Limb (tissue), 2 donors: ENCODE results near the gene OLIG1.

Source experiments
- DNase-seq, 2 donors: peaks; one replicate each; pipeline ENCODE4 v3.0.0-alpha.2; 2016; ENCODE audit errors: extremely low spot score in 2 of 2

OLIG1 gene

GRCh38 chr21:33031152-33031911, 38.6 kb upstream of the OLIG1 start:
- no peak for DNase-seq

DNA sequence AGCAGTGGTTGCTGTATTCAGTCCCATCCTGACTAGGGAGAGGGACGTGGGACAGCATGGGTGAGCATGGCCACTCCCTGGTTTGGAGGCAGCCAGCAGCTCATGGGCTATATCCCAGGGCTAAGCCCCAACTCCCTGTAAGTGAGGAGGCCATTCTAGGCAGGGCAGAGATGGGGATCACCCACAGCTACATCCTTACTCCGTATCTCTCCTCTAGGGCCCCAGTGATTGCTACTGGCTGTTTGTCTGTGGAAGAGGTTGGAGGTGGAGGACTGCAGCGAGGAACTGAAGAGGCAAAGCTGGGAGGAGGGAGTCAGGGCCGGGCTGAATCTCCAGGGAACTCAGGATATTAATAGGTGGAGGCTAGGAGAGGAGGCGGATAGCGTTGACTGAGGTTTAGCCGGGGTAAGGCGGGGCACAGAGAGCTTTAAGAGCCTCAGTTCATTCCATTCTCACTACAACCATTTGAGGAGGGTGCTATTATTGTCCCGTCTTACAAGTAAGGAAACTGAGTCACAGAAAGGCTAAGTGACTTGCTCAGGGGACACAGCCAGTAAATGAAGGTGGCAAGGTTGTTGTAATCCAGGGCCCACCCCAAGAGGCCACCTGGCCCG, 37.4 kb upstream of the OLIG1 start:
- DNase-seq = no peak

- no peak for DNase-seq
These were observed 36.6 kb upstream of the OLIG1 start for GRCh38 chr21:33033094-33033951.

DNA sequence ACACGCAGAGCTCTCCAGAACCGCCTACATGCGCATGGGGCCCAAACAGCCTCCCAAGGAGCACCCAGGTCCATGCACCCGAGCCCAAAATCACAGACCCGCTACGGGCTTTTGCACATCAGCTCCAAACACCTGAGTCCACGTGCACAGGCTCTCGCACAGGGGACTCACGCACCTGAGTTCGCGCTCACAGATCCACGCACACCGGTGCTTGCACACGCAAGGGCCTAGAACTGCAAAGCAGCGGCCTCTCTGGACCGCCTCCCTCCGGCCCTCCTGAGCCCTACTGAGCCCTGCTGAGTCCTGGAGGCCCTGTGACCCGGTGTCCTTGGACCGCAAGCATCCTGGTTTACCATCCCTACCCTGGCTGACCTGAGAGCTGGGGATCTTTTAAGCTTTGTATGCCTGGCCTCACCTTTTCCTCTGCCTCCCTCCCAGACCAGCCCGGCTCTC, 36.0 kb upstream of the OLIG1 start:
- DNase-seq = no peak

- no peak for DNase-seq
These were observed 34.8 kb upstream of the OLIG1 start for GRCh38 chr21:33035147-33035546.

GRCh38 chr21:33036430-33037162, 33.3 kb upstream of the OLIG1 start:
- no peak for DNase-seq

DNA sequence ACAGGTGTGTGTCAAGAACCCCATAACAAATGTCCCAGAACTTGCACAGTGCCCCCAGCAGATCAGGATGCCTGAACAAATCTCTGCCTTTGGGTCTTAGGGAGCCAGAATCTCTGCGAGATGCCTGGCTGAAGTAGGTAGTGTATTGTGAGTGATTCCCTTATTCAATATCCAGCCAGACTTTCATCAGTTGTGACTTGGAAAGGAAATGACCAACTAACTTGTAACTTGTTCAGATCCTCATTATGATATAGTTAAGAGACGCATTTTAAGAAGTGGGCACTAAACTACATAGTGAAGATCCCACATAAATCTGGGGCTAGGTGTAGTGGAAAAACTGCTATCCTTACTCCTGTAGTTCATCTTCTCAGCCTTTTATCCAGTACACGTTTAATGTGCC, 32.4 kb upstream of the OLIG1 start:
- no peak for DNase-seq

DNA sequence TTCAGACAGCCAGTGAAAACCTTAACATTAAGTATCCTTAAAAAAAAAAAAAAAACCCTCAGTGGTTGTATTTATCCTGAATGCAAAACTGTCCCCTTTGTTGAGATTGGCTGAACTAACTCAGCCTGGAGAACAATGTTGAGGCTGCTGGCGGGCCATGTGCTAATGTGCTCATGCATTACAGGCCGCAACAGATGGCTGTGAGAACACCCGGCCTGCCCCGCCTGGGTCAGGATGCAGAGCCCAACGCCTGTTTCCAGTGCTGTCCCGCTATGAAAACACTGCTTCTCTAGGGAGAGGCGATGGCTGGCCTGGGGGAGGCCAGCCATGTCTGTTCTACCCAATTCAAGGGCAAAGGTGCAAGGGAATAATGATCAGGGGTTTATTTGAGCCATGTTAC, 30.4 kb upstream of the OLIG1 start:
- no peak for DNase-seq

DNA sequence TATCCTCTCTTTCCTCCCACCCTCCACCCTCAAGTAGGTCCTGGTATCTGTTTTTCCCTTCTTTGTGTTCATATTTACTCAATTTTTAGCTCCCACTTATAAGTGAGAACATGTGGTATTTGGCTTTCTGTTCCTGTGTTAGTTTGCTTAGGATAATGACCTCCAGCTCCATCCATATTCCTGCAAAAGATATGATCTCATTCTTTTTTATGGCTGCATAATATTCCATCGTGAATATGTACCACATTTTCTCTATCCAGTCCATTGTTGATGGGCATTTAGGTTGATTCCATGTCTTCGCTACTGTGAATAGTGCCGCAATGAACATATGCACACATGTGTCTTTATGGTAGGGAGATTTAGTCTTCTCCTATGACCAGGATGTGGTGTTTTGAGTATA, 29.7 kb upstream of the OLIG1 start:
- DNase-seq = no peak

GRCh38 chr21:33041981-33042380, 28.0 kb upstream of the OLIG1 start:
- no peak for DNase-seq

DNA sequence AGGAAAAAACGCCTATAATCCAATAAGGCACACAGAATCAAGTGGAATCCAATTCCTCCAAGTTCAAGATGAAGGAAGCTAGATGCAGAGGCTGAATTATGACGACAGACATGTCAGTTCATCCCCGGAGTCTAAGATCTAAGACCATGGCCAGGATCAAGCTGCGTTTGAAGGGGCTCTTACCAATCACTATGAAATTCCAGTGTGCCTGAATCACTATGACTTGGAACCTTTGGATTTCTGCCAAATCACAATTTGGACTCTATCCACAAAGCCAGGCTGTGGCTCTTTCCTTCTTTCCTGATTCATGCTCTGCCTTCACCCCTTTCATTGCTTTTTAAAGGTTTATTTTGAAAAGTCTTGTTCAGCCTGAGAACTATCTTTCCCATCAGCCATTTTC, 27.1 kb upstream of the OLIG1 start:
- no peak for DNase-seq

GRCh38 chr21:33046455-33046854, 23.5 kb upstream of the OLIG1 start:
- DNase-seq = no peak

GRCh38 chr21:33047231-33047630, 22.7 kb upstream of the OLIG1 start:
- no peak for DNase-seq

- DNase-seq = no peak
These were observed 18.0 kb upstream of the OLIG1 start for GRCh38 chr21:33051925-33052324.

GRCh38 chr21:33053951-33054350, 16.0 kb upstream of the OLIG1 start:
- no peak for DNase-seq

DNA sequence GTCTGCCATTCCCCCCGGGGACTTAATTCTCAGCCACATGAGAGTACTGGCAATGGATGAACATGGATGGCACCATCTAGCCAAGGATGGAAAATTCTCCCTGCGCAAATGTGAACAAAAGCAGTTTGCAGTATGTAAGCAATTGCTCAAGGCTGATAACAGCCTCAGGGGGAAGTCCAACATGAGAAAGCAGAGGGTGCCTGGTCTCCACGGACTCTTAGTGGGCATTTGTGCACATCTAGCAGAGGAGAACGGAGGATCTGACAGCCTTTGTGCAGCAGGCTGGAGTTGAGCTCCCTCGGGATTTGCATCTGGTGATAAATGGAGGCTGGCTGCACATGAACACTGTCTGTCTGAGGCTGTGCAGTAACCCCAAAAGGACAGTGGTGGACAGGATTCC, 13.9 kb upstream of the OLIG1 start:
- no peak for DNase-seq

- DNase-seq = no peak
These were observed 12.5 kb upstream of the OLIG1 start for GRCh38 chr21:33057385-33057940.

GRCh38 chr21:33058527-33058926, 11.4 kb upstream of the OLIG1 start:
- no peak for DNase-seq

DNA sequence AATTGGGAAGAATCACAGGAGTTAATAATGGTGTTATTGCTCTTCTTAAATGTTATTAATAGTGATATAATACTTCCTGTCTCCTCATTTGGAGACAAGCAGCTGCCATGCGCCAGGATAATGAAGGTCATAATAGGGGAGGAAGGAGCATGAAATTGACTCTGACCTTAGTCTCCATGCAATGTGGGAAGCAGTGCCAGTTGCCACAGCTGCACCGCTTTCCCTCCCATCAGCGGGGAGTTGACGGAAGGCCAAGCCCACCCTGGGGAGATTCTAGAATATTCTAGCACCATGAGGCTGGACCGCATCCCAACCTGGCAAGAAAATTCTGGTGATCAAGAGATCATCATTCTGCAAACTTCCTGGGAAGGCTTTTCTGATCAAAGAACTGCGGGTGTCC, 11.0 kb upstream of the OLIG1 start:
- DNase-seq = no peak

DNA sequence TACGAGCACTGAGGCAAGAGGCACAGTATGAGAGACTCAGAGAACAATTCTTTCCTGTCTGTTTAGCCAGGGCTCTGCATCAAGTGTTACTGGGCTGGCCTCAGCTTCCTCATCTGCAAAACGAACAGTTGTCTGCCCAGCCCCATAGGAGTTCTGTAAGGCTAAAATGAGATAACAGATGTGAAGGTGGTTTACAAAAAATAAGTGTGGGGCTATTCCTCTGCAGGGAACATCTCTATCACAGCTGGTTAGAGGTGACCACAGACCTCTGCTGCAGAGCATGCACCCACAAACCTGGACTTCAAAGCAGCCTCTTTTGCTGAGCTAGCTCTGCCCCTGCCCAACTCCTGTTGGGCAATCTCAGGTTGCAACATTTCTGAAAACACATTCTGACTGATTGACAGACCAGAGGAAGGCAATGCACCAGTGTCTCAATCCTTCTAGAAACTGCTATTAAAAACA, 10.5 kb upstream of the OLIG1 start:
- DNase-seq = no peak

GRCh38 chr21:33061233-33061632, 8.7 kb upstream of the OLIG1 start:
- DNase-seq = no peak
